Stomach (tissue), 4 donors: ENCODE measurements around the gene FAM219A.

ENCODE experiments used
- CTCF ChIP-seq, 7 experiments: fragments of 450-650 bp in 4 of 7; fragments of 200-600 bp in 3 of 7; sonication (generic) in 3 of 7; IDR thresholded peaks; one replicate each; pipeline ENCODE4 v1.5.1; 2016 to 2019; ENCODE audit warnings: antibody characterized with exemption in 7 of 7, control low read depth in 2 of 7, mild to moderate bottlenecking in 1 of 7
- EP300 ChIP-seq: sonication (generic); formaldehyde crosslinking; IDR thresholded peaks from one replicate; pipeline ENCODE4 v1.6.1; 2017; ENCODE audit warnings: antibody characterized with exemption
- POLR2AphosphoS5 ChIP-seq, 3 donors: sonication (generic); formaldehyde crosslinking; IDR thresholded peaks; one replicate each; pipeline ENCODE4 v1.6.1; 2016; ENCODE audit warnings: antibody characterized with exemption in 3 of 3

- TF ChIP-seq EP300, result no peak
- no peak for TF ChIP-seq CTCF (IDR thresholded peaks at IDR 0.05)
- TF ChIP-seq POLR2AphosphoS5 (IDR thresholded peaks at IDR 0.05), result no peak
Measured at GRCh38 chr9:34413231-34413852, 45.0 kb downstream of the FAM219A start.
